B cell (primary cell): ENCODE results near the gene BTK.

ENCODE experiments used
- CTCF ChIP-seq: fragments of 200-600 bp; IDR thresholded peaks from one replicate; pipeline ENCODE4 v1.8.0; 2022; ENCODE audit warnings: antibody characterized with exemption, mild to moderate bottlenecking
- EZH2 ChIP-seq: IDR thresholded peaks from 2 replicates; pipeline ENCODE4 v1.6.1; 2012; ENCODE audit warnings: borderline replicate concordance, low read depth, mild to moderate bottlenecking, moderate library complexity, low read length; ENCODE audit not compliant: insufficient read depth, poor library complexity, severe bottlenecking

GRCh38 chrX:101370888-101371504, 15.0 kb downstream of the BTK start:
- no peak for TF ChIP-seq EZH2
- no peak for TF ChIP-seq CTCF
